NB4 (cell line): ENCODE measurements around the gene ITGA2B.

Source experiments
- CTCF ChIP-seq: IDR thresholded peaks from one replicate; pipeline ENCODE4 v1.5.1; 2012; ENCODE audit warnings: low read depth, low read length
- POLR2A ChIP-seq: IDR thresholded peaks from 2 replicates; pipeline ENCODE4 v1.6.1; 2011; ENCODE audit warnings: mild to moderate bottlenecking; ENCODE audit not compliant: insufficient read length; ENCODE audit errors: extremely low read depth
- TF ChIP-seq, protein P1 (sequence below): IDR thresholded peaks from 2 replicates; pipeline ENCODE4 v1.6.1; 2011; ENCODE audit warnings: low read depth, low read length

DNA sequence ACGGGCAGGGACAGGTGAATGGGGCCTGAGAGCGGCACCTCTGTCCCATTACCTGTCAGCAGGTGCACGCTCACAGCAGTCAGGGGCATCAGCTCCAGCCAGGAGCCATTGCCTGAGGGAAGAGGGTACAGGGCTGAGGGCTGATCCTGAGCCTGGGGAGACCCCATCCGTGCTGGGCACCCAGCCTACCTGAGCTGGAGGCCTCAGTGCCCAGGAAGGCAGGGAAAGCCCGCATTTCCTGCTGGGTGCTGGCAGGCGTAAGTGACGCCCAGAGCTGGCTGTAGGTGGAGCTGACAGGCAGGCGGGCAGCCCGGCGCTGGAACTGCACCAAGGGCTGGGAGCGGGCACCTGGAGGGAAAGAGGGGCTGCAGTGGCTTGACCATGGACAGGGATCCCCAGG, 33.2 kb downstream of the ITGA2B start:
- no peak for TF ChIP-seq POLR2A
- no peak for TF ChIP-seq CTCF
- TF ChIP-seq, protein P1, sequence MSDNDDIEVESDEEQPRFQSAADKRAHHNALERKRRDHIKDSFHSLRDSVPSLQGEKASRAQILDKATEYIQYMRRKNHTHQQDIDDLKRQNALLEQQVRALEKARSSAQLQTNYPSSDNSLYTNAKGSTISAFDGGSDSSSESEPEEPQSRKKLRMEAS: no peak
